ENCODE results near the gene UMAD1. TPM values are rescaled to one million over a fixed set of nuclear protein-coding genes. Genes with fewer than 3 reads are reported as not detected.

The UMAD1 gene
- total RNA-seq, 4 donors from 2014 or later: 6.1 to 11.2 (median 9.3) TPM

- no peaks in the 10 kb centered on the region for H3K9me3 ChIP-seq
- no peak for DNase-seq (ENCODE audit: extremely low spot score)
- TF ChIP-seq CTCF (IDR thresholded peaks at IDR 0.05): no peak
- TF ChIP-seq POLR2AphosphoS5 (IDR thresholded peaks at IDR 0.05): no peak
- TF ChIP-seq EP300 (IDR thresholded peaks at IDR 0.05): no peak
- TF ChIP-seq POLR2A (IDR thresholded peaks at IDR 0.05; ENCODE audit: low read depth): no peak
- WGBS: 52% methylated on average over 7 of the region's 7 CpGs
- no peak overlapping the region for H3K27ac ChIP-seq (replicated peaks in 1 of 4)
- H3K4me1 ChIP-seq: peaks cover 0 to 3% (median 0%) of the 10 kb centered on the region in 4 donors
- no peak overlapping the region for H3K4me3 ChIP-seq
- H3K36me3 ChIP-seq: no peaks in the 10 kb centered on the region
- H3K27me3 ChIP-seq: no peaks in the 10 kb centered on the region
- intact Hi-C loops (cut with DNase I): no loop called here
Observed at GRCh38 chr7:7922684-7923385, 282.3 kb downstream of the UMAD1 start.

GRCh38 chr7:7923818-7924217, 283.3 kb downstream of the UMAD1 start:
- TF ChIP-seq POLR2A (IDR thresholded peaks at IDR 0.05; ENCODE audit: low read depth) (no peak), EP300 (IDR thresholded peaks at IDR 0.05) (no peak), POLR2AphosphoS5 (IDR thresholded peaks at IDR 0.05) (no peak), CTCF (IDR thresholded peaks at IDR 0.05) (no peak)
- no peak for DNase-seq (ENCODE audit: extremely low spot score)
- Histone ChIP-seq H3K27me3 (no peaks in the 10 kb centered on the region), H3K9me3 (no peaks in the 10 kb centered on the region), H3K27ac (replicated peaks in 1 of 4) (no peak overlapping the region), H3K4me1 (peaks cover 0 to 3% (median 0%) of the 10 kb centered on the region in 4 donors), H3K36me3 (no peaks in the 10 kb centered on the region), H3K4me3 (no peak overlapping the region)
- 62% methylated on average over 1 of the region's 1 CpG for WGBS
- intact Hi-C loops (cut with DNase I): no loop called here

- intact Hi-C loops (cut with DNase I): no loop called here
- TF ChIP-seq POLR2A (IDR thresholded peaks at IDR 0.05; ENCODE audit: low read depth) (no peak), POLR2AphosphoS5 (IDR thresholded peaks at IDR 0.05) (no peak), EP300 (IDR thresholded peaks at IDR 0.05) (no peak), CTCF (IDR thresholded peaks at IDR 0.05) (no peak)
Observed at GRCh38 chr7:7924303-7924702, 283.8 kb downstream of the UMAD1 start.

More at GRCh38 chr7:7924303-7924702, 283.8 kb downstream of the UMAD1 start:
- H3K36me3 ChIP-seq: no peaks in the 10 kb centered on the region
- no peaks in the 10 kb centered on the region for H3K27me3 ChIP-seq
- H3K27ac ChIP-seq (replicated peaks in 1 of 4): no peak overlapping the region
- H3K4me3 ChIP-seq: no peak overlapping the region
- no peak for DNase-seq (ENCODE audit: extremely low spot score)
- no peaks in the 10 kb centered on the region for H3K9me3 ChIP-seq
- peaks cover 0 to 3% (median 0%) of the 10 kb centered on the region in 4 donors for H3K4me1 ChIP-seq

Small RNAs within 50 kb of the gene (small RNA-seq; reads per million reads assigned to genes)
- gene RNU6-534P: 0 reads per million in 3 donors

Other genes with a start within 250 kb of the UMAD1 start
- gene COL28A1, start 104.9 kb upstream of the UMAD1 start, total RNA-seq: 10 to 100 TPM; 15.1 to 23.7 (median 18.3) TPM
- 10 to 100 TPM; 17.5 to 32.5 (median 25.7) TPM for gene MIOS, start 73.9 kb upstream of the UMAD1 start, total RNA-seq
- gene RPA3, start 77.9 kb downstream of the UMAD1 start, total RNA-seq: 10 to 100 TPM; 11.5 to 22.0 (median 16.3) TPM